Neural cell (in vitro differentiated cells): ENCODE data around the gene DPH5.

ENCODE experiments used
- CTCF ChIP-seq: fragments of 450-650 bp; IDR thresholded peaks from 2 replicates; pipeline ENCODE4 v1.5.1; 2014; ENCODE audit warnings: antibody characterized with exemption, mild to moderate bottlenecking, moderate library complexity; ENCODE audit not compliant: poor library complexity, severe bottlenecking
- EP300 ChIP-seq: fragments of 450-650 bp; conservative IDR thresholded peaks from 2 replicates; pipeline ENCODE4 v1.6.1; 2014; ENCODE audit warnings: antibody characterized with exemption, mild to moderate bottlenecking, moderate library complexity; ENCODE audit not compliant: poor library complexity, severe bottlenecking
- EZH2 ChIP-seq: fragments of 200-600, 300-800 bp; shearing (Covaris generic), sonication (generic); IDR thresholded peaks from 2 replicates; pipeline ENCODE4 v1.6.1; 2014; ENCODE audit warnings: antibody characterized with exemption, low read length, borderline replicate concordance, mild to moderate bottlenecking; ENCODE audit not compliant: insufficient read depth, poor library complexity, severe bottlenecking
- MXI1 ChIP-seq: fragments of 450-650 bp; conservative IDR thresholded peaks from 2 replicates; pipeline ENCODE4 v1.6.1; 2014; ENCODE audit warnings: antibody characterized with exemption, mild to moderate bottlenecking; ENCODE audit not compliant: poor library complexity, severe bottlenecking
- POLR2AphosphoS5 ChIP-seq: IDR thresholded peaks from 2 replicates; pipeline ENCODE4 v1.6.1; 2012
- RAD21 ChIP-seq: fragments of 450-650 bp; conservative IDR thresholded peaks from 2 replicates; pipeline ENCODE4 v1.6.1; 2014; ENCODE audit warnings: antibody characterized with exemption, mild to moderate bottlenecking, moderate library complexity
- REST ChIP-seq: IDR thresholded peaks from 2 replicates; pipeline ENCODE4 v1.6.1; 2012; ENCODE audit warnings: borderline replicate concordance
- TAF1 ChIP-seq: IDR thresholded peaks from 2 replicates; pipeline ENCODE4 v1.6.1; 2012; ENCODE audit warnings: low read depth

GRCh38 chr1:100976936-100977335 lies 48.6 kb downstream of the DPH5 start:
- no peak for TF ChIP-seq CTCF
- TF ChIP-seq EZH2, result no peak
- no peak for TF ChIP-seq POLR2AphosphoS5
- no peak for TF ChIP-seq EP300
- TF ChIP-seq TAF1, result no peak
- TF ChIP-seq RAD21, result no peak
- no peak for TF ChIP-seq REST
- TF ChIP-seq MXI1, result no peak
